H9 (cell line): ENCODE results near the gene UPK1A. TPM values are rescaled to one million over a fixed set of nuclear protein-coding genes. Genes with fewer than 3 reads are reported as not detected.

Source experiments
- DNase-seq: peaks from one replicate; pipeline ENCODE4 v3.0.0-alpha.2; 2017
- H2AFZ ChIP-seq: one replicate; pipeline ENCODE4 v1.6.1; 2013; ENCODE audit warnings: mild to moderate bottlenecking, low read length, control low read depth, moderate library complexity
- H2AK5ac ChIP-seq: 2 replicates; pipeline ENCODE4 v1.6.1; 2013; ENCODE audit warnings: low read length, control low read depth, mixed read lengths; ENCODE audit not compliant: insufficient read length
- H2BK120ac ChIP-seq: one replicate; pipeline ENCODE4 v1.6.1; 2013; ENCODE audit warnings: low read depth, mild to moderate bottlenecking, low read length, control low read depth, inconsistent platforms; ENCODE audit not compliant: poor library complexity, severe bottlenecking
- H2BK12ac ChIP-seq: 2 replicates; pipeline ENCODE4 v1.6.1; 2013; ENCODE audit warnings: low read length, control low read depth, mixed read lengths, low read depth; ENCODE audit not compliant: insufficient read length
- H2BK15ac ChIP-seq: 2 replicates; pipeline ENCODE4 v1.6.1; 2013; ENCODE audit warnings: low read depth, low read length, control low read depth
- H2BK20ac ChIP-seq: one replicate; pipeline ENCODE4 v1.6.1; 2013; ENCODE audit warnings: low read depth, mild to moderate bottlenecking, low read length, control low read depth, inconsistent platforms; ENCODE audit not compliant: poor library complexity, severe bottlenecking
- H2BK5ac ChIP-seq: 2 replicates; pipeline ENCODE4 v1.6.1; 2013; ENCODE audit warnings: low read length, control low read depth, mixed read lengths; ENCODE audit not compliant: insufficient read length
- H3K14ac ChIP-seq: 2 replicates; pipeline ENCODE4 v1.6.1; 2013; ENCODE audit warnings: low read length, control low read depth; ENCODE audit not compliant: insufficient read depth
- H3K18ac ChIP-seq: 2 replicates; pipeline ENCODE4 v1.6.1; 2013; ENCODE audit warnings: low read depth, mild to moderate bottlenecking, mixed read lengths, low read length, control low read depth; ENCODE audit not compliant: insufficient read length
- H3K23ac ChIP-seq: 2 replicates; pipeline ENCODE4 v1.6.1; 2013; ENCODE audit warnings: low read length, control low read depth, mixed read lengths, low read depth; ENCODE audit not compliant: insufficient read length
- H3K23me2 ChIP-seq: 2 replicates; pipeline ENCODE4 v1.6.1; 2013; ENCODE audit warnings: low read depth, mild to moderate bottlenecking, mixed read lengths, low read length, control low read depth; ENCODE audit not compliant: insufficient read length, poor library complexity, severe bottlenecking
- H3K27ac ChIP-seq: 2 replicates; pipeline ENCODE4 v1.5.1; 2013; ENCODE audit warnings: low read length, control low read depth, mixed read lengths, low read depth; ENCODE audit not compliant: insufficient read length
- H3K27me3 ChIP-seq: 2 replicates; pipeline ENCODE4 v1.6.1; 2013; ENCODE audit warnings: low read length, control low read depth, inconsistent platforms; ENCODE audit not compliant: insufficient read depth
- H3K4ac ChIP-seq: 2 replicates; pipeline ENCODE4 v1.6.1; 2013; ENCODE audit warnings: low read depth, mild to moderate bottlenecking, control low read depth, inconsistent platforms, low read length, moderate library complexity
- H3K4me1 ChIP-seq: 2 replicates; pipeline ENCODE4 v1.6.1; 2013; ENCODE audit warnings: low read length, control low read depth, inconsistent platforms; ENCODE audit not compliant: insufficient read depth
- H3K4me2 ChIP-seq: 2 replicates; pipeline ENCODE4 v1.6.1; 2013; ENCODE audit warnings: low read length, control low read depth, mixed read lengths; ENCODE audit not compliant: insufficient read length, insufficient read depth
- H3K56ac ChIP-seq: 2 replicates; pipeline ENCODE4 v1.6.1; 2013; ENCODE audit warnings: low read depth, mild to moderate bottlenecking, mixed read lengths, low read length, control low read depth; ENCODE audit not compliant: insufficient read length
- H3K79me1 ChIP-seq: 2 replicates; pipeline ENCODE4 v1.6.1; 2013; ENCODE audit warnings: low read depth, mild to moderate bottlenecking, moderate library complexity, low read length, control low read depth, inconsistent platforms; ENCODE audit not compliant: insufficient read depth, poor library complexity, severe bottlenecking
- H3K79me2 ChIP-seq: 2 replicates; pipeline ENCODE4 v1.6.1; 2013; ENCODE audit warnings: low read length, control low read depth, inconsistent platforms; ENCODE audit not compliant: insufficient read depth
- H3K9ac ChIP-seq: 2 replicates; pipeline ENCODE4 v1.6.1; 2013; ENCODE audit warnings: low read length, control low read depth, mixed read lengths; ENCODE audit not compliant: insufficient read length; ENCODE audit errors: extremely low read depth
- H3K9me3 ChIP-seq: one replicate; pipeline ENCODE4 v1.6.1; 2013; ENCODE audit warnings: low read depth, low read length, inconsistent platforms; ENCODE audit not compliant: control insufficient read depth
- H3T11ph ChIP-seq: one replicate; pipeline ENCODE4 v1.6.1; 2013; ENCODE audit warnings: mild to moderate bottlenecking, low read length, control low read depth, inconsistent platforms
- H4K20me1 ChIP-seq: one replicate; pipeline ENCODE4 v1.6.1; 2013; ENCODE audit not compliant: control insufficient read depth, insufficient read length, insufficient read depth
- H4K5ac ChIP-seq: 2 replicates; pipeline ENCODE4 v1.6.1; 2013; ENCODE audit warnings: low read depth, mild to moderate bottlenecking, mixed read lengths, low read length, control low read depth; ENCODE audit not compliant: insufficient read length
- H4K8ac ChIP-seq: replicated peaks from 2 replicates; pipeline ENCODE4 v1.6.1; 2013; ENCODE audit warnings: low read length, control low read depth, mixed read lengths, low read depth; ENCODE audit not compliant: insufficient read length
- H4K91ac ChIP-seq: 2 replicates; pipeline ENCODE4 v1.6.1; 2013; ENCODE audit warnings: low read depth, mild to moderate bottlenecking, moderate library complexity, mixed read lengths, low read length, control low read depth; ENCODE audit not compliant: insufficient read length
- H3K27ac Mint-ChIP-seq, 3 experiments: 2 replicates in 2 of 3; 3 replicates in 1 of 3; pipeline ENCODE4 v1.8.0; 2020 to 2021; ENCODE audit warnings: mixed read lengths in 3 of 3, mild to moderate bottlenecking in 1 of 3, moderate library complexity in 1 of 3
- H3K27me3 Mint-ChIP-seq: 2 replicates; pipeline ENCODE4 v1.8.0; 2021; ENCODE audit warnings: low read depth, mild to moderate bottlenecking, moderate library complexity, mixed read lengths
- H3K36me3 Mint-ChIP-seq, 3 experiments: 2 replicates in 2 of 3; 3 replicates in 1 of 3; pipeline ENCODE4 v1.8.0; 2020 to 2021; ENCODE audit warnings: low read depth in 3 of 3, mixed read lengths in 3 of 3; ENCODE audit not compliant: insufficient read depth in 1 of 3
- H3K4me1 Mint-ChIP-seq, 2 experiments: 2 replicates each; pipeline ENCODE4 v1.8.0; 2020; ENCODE audit warnings: mixed read lengths in 2 of 2
- H3K4me3 Mint-ChIP-seq, 2 experiments: 2 replicates in 1 of 2; 3 replicates in 1 of 2; pipeline ENCODE4 v1.8.0; 2020 to 2021; ENCODE audit warnings: mild to moderate bottlenecking in 2 of 2, mixed read lengths in 2 of 2, moderate library complexity in 1 of 2
- H3K9me3 Mint-ChIP-seq, 2 experiments: 2 replicates in 1 of 2; 3 replicates in 1 of 2; pipeline ENCODE4 v1.8.0; 2020; ENCODE audit warnings: mild to moderate bottlenecking in 2 of 2, mixed read lengths in 2 of 2, moderate library complexity in 1 of 2
- CTCF ChIP-seq: fragments of 200-600 bp; sonication (generic); conservative IDR thresholded peaks from 3 replicates; pipeline ENCODE4 v1.8.0; 2021; ENCODE audit warnings: antibody characterized with exemption, mild to moderate bottlenecking
- WGBS: extraction: QIAGEN DNeasy Blood & Tissue Kit; methylation state at CpG from one replicate; pipeline ENCODE4 v1.1.7; 2013; ENCODE audit warnings: missing lambda C conversion rate, low lambda C conversion rate, mixed read lengths; ENCODE audit not compliant: insufficient read length; ENCODE audit errors: extremely low coverage; 5-methylcytosine and 5-hydroxymethylcytosine counted together
- total RNA-seq: library from RNA; stranded (reverse); gene quantifications from 2 replicates; pipeline ENCODE4 v1.2.1, GENCODE V29; 2021

The UPK1A gene
- total RNA-seq, 1 experiment from 2014 or later = 4.3 TPM

- H3K9me3 Mint-ChIP-seq = no peaks in the 10 kb centered on the region
- H2AFZ ChIP-seq = no peak overlapping the region
- no peak overlapping the region for H2BK12ac ChIP-seq
- no peak overlapping the region for H2BK15ac ChIP-seq
- no peak overlapping the region for H3K27ac ChIP-seq
- no peaks in the 10 kb centered on the region for H3K9me3 ChIP-seq
- H3T11ph ChIP-seq = no peak overlapping the region
- no peak overlapping the region for H4K91ac ChIP-seq
- H3K4ac ChIP-seq = no peak overlapping the region
- no peak overlapping the region for H2BK120ac ChIP-seq
- no peak overlapping the region for H3K18ac ChIP-seq
- H3K4me1 ChIP-seq = no peaks in the 10 kb centered on the region
- H3K23me2 ChIP-seq = no peaks in the 10 kb centered on the region
- no peak overlapping the region for H3K4me3 Mint-ChIP-seq
- TF ChIP-seq CTCF = no peak
- no peak overlapping the region for H3K9ac ChIP-seq
- no peaks in the 10 kb centered on the region for H3K27me3 ChIP-seq
- peaks cover 67 to 94% (median 92%) of the 10 kb centered on the region in 3 experiments for H3K36me3 Mint-ChIP-seq
- WGBS = no CpG with 5 or more reads among the region's 25 CpGs
- H3K56ac ChIP-seq = no peak overlapping the region
- no peaks in the 10 kb centered on the region for H3K4me1 Mint-ChIP-seq
- no peak overlapping the region for H2BK20ac ChIP-seq
- H3K27ac Mint-ChIP-seq = no peak overlapping the region
- H3K79me2 ChIP-seq = no peaks in the 10 kb centered on the region
- no peak overlapping the region for H2BK5ac ChIP-seq
- no peaks in the 10 kb centered on the region; the same call in 1 of the 2 replicates for H3K27me3 Mint-ChIP-seq
- no peak overlapping the region for H2AK5ac ChIP-seq
- DNase-seq = no peak
- no peak overlapping the region for H3K14ac ChIP-seq
- H3K23ac ChIP-seq = no peak overlapping the region
- no peak overlapping the region for H3K4me2 ChIP-seq
- no peak overlapping the region for H4K5ac ChIP-seq
- no peaks in the 10 kb centered on the region for H3K79me1 ChIP-seq
- no peaks in the 10 kb centered on the region for H4K20me1 ChIP-seq
- H4K8ac ChIP-seq = no peak overlapping the region
Observed at GRCh38 chr19:35727053-35727955, 61.0 kb downstream of the UPK1A start.

Other genes starting within 250 kb of the UPK1A start
- gene FFAR2, start 218.3 kb upstream of the UPK1A start, total RNA-seq = not detected in 2 replicates
- 0.87 and 1.3 TPM in 2 replicates for gene KRTDAP, start 176.1 kb upstream of the UPK1A start, total RNA-seq
- 267 and 278 TPM in 2 replicates for gene DMKN, start 152.9 kb upstream of the UPK1A start, total RNA-seq
- 0.15 and 0.24 TPM in 2 replicates for gene SBSN, start 138.2 kb upstream of the UPK1A start, total RNA-seq
- gene GAPDHS, start 133.1 kb upstream of the UPK1A start, total RNA-seq = not detected in 2 replicates
- 125 and 128 TPM in 2 replicates for gene TMEM147, start 120.9 kb upstream of the UPK1A start, total RNA-seq
- 0.24 and 0.88 TPM in 2 replicates for gene ATP4A, start 102.9 kb upstream of the UPK1A start, total RNA-seq
- gene PMIS2, start 80.3 kb upstream of the UPK1A start, total RNA-seq = not detected in 2 replicates
- gene HAUS5, start 53.8 kb upstream of the UPK1A start, total RNA-seq = 32.8 and 32.9 TPM in 2 replicates
- gene RBM42, start 37.5 kb upstream of the UPK1A start, total RNA-seq = 83.3 and 85.8 TPM in 2 replicates
- gene ETV2, start 24.8 kb upstream of the UPK1A start, total RNA-seq = 1.5 and 1.9 TPM in 2 replicates
- 422 and 432 TPM in 2 replicates for gene COX6B1, start 18.2 kb upstream of the UPK1A start, total RNA-seq
- gene ZBTB32, start 38.0 kb downstream of the UPK1A start, total RNA-seq = 0.13 TPM in 1 of 2 replicates, not detected in the other
- 47.7 and 50.5 TPM in 2 replicates for gene KMT2B, start 51.5 kb downstream of the UPK1A start, total RNA-seq
- 2.9 and 3.2 TPM in 2 replicates for gene IGFLR1, start 75.9 kb downstream of the UPK1A start, total RNA-seq
- gene U2AF1L4, start 78.9 kb downstream of the UPK1A start, total RNA-seq = 16.8 and 19.2 TPM in 2 replicates
- gene PSENEN, start 79.1 kb downstream of the UPK1A start, total RNA-seq = 69.7 and 77.7 TPM in 2 replicates
- 4.7 and 5.9 TPM in 2 replicates for gene LIN37, start 82.1 kb downstream of the UPK1A start, total RNA-seq
- 0.37 TPM in 2 replicates for gene HSPB6, start 90.5 kb downstream of the UPK1A start, total RNA-seq
- 21.8 and 29.1 TPM in 2 replicates for gene PROSER3, start 91.7 kb downstream of the UPK1A start, total RNA-seq
- gene ARHGAP33, start 109.0 kb downstream of the UPK1A start, total RNA-seq = 18.7 and 19.5 TPM in 2 replicates
- not detected in 2 replicates for gene PRODH2, start 146.3 kb downstream of the UPK1A start, total RNA-seq
- gene NPHS1, start 186.0 kb downstream of the UPK1A start, total RNA-seq = 0.83 and 1.1 TPM in 2 replicates
- gene KIRREL2, start 190.4 kb downstream of the UPK1A start, total RNA-seq = 3.1 and 3.6 TPM in 2 replicates
- gene APLP1, start 202.1 kb downstream of the UPK1A start, total RNA-seq = 29.9 and 36.9 TPM in 2 replicates
- gene NFKBID, start 234.0 kb downstream of the UPK1A start, total RNA-seq = 18.4 and 18.8 TPM in 2 replicates
- gene HCST, start 236.0 kb downstream of the UPK1A start, total RNA-seq = 0.68 and 1.8 TPM in 2 replicates
- not detected in 2 replicates for gene TYROBP, start 241.8 kb downstream of the UPK1A start, total RNA-seq